Cortex of kidney (tissue), 1 donor: Measurements from ENCODE around the gene SHB.
"Not testable (repeated sequence)": the region's sequence is repeated elsewhere in the genome, so short reads cannot be mapped to it uniquely, and the experiment has no call there.

Source experiments
- DNase-seq: peaks from one replicate; lab custom pipeline; 2025; lab: John Stamatoyannopoulos, UW

SHB gene

DNA sequence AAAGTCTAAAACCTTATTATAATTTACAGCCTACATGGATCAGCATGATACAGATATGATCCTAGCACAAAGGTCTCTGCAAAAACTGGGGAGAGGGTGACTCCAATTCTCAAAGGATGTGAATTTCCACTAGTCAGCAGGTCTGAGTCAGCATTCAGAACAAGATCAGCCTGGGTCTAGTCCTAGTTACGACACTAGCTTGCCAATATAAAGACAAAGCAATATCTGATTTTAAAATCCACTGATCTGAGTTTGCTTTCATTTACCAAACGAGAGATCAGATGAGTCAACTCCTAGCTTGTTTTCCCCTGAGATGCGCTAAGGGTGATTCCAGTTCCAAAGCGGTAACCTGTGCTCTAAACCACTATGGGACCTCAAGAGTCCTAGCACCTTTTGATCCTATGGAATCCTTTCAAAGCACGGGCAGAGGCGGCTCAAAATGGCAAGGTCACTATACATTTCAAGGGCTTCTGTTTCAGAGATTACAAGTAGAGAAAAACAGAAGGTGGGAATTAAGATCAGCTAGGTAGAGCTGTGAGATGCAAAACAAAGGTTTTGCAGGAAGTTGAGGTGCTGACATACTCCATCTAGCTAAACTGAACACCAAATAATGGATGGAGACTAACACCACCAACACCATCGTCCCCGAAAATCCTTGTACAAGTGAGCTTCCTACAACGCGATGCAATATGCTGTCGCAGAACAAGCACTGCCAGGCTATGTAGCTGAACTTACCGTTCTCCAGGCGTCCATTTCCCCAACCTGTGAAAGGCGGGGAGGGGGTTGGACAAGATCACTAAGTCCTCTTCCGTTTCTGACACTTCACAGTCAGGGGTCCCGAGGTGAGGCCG is 166.0 kb downstream of the SHB start:
- no peak for DNase-seq

DNA sequence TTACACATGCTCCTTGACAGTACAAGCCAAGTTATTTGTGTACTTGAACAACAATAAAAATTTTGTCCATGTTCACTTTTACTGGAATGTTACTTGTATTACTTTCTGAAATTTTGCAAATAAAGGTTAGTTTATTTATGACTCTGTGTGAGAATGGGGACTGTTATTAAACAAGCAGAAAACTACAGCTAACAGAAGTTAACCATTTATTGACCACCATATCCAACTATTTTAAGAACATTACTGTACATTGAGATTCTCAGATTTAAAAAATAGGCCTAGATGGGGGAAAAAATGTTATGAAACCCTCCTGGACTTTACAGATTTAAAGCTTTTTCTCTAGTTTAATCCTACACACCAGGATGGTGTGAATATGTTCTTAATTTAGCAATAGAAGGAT is 166.9 kb downstream of the SHB start:
- no peak for DNase-seq

DNA sequence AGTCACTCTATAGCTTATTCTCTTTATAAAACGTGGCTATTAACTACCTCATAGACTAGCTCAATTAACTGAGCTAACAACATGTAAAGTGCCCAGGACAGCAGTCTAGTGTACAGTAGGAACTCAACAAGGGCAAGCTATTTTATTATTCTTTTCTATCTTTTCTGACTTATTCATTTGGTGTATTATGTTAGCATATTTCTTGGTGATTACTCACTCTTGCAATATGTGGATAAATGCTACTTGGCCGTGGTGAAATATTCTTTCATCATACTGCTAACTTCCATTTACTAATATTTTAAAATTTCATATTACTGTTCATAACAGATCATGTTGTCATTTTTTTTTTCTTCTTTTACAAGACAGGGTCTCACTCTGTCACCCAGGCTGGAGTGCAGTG is 170.0 kb downstream of the SHB start:
- DNase-seq, result no peak

DNA sequence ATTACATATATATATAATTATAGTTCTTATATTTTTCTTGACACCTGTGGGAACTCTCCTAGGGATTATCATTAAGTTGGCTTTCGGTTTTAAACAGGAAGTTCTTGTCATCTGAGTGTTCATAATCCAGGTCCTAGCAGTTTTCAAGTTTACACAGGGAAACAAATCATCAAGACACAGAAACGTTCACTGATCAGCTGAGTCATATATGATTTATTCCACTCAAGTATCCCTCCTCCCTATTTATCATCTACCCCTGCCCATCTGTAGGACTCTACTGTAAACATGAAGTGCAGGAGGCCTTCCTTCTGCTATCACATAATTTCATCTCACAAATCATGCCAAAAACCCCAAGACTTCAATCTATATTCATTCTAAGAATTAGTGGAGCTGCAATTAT is 171.4 kb downstream of the SHB start:
- DNase-seq, result no peak

DNA sequence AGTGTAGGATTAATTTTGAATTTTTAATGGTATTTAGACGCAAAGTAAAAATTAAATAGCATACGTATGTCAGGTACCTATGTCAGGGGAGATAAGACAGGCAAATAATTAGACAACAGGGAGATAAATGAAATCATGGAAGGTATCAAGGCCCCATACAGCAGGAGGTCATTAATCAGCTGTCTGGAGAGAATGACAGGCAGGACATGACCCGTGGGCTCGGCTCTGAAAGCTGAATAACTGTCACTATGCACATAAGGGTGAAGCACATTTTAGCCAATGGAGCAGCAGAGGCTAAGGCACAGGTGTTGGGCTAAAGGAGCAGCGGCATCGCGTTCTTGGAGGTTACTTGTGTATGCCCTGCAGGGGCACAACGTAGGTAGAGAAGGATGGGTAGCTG is 177.0 kb downstream of the SHB start:
- DNase-seq, result no peak

DNA sequence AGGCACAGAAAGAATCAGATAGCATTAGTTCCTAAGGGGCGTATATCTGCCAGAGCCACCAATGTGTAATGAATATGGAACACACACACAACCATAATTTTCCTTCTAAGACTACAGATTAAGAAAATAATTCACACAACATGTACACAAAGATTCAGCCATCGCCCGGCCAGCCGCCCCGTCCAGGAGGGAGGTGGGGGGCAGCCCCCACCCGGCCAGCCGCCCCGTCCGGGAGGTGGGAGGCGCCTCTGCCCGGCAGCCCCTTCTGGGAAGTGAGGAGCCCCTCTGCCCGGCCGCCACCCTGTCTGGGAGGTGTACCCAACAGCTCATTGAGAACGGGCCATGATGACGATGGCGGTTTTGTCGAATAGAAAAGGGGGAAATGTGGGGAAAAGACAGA is 178.0 kb downstream of the SHB start:
- not testable (repeated sequence) for DNase-seq

DNA sequence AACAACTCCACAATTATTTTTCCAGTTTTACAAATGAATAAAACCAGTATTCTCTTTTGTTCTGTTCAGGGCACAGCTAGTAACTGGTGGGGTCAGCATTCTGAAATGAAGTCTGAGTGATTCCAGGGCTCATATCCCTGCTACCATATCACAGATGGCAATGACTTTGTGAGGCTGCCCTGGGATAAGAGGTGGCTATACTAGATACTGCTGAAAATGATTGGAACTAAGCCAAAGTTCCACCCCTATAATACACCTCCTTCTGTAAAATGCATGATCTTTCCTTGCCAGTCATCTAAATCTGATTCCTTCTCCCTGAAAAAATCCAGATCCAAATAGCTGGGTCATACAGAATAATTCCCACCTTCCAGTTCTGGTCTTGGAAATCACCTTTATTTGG is 179.5 kb downstream of the SHB start:
- DNase-seq, result no peak

DNA sequence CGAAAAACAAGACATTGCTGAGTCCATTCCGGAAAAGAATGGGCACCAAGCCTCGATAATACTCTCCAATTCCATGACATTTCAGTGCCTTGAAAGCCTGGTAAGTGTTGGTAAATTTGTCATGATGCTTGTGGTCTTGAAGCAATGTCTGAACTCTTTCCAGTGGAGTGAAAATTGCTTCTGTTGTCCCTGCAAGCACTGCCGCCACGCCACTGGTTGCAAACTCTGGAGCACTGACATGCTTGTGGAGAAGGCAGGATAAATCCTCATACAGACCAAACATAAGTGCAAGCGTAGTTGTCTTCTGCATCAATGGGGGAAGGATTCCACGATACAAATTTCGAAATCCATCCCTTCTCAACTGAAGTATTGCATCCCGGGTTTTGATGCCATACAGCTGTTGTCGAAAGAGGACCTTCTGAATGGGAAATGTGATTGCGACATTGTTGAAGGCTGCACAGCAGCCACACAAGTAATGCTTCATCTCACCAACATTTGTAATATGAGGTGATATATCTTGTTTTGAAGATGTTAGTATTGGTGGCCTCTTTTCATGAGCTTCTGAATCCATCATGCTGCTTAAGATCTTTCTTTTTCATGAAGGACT is 180.9 kb downstream of the SHB start:
- DNase-seq, result not testable (repeated sequence)

DNA sequence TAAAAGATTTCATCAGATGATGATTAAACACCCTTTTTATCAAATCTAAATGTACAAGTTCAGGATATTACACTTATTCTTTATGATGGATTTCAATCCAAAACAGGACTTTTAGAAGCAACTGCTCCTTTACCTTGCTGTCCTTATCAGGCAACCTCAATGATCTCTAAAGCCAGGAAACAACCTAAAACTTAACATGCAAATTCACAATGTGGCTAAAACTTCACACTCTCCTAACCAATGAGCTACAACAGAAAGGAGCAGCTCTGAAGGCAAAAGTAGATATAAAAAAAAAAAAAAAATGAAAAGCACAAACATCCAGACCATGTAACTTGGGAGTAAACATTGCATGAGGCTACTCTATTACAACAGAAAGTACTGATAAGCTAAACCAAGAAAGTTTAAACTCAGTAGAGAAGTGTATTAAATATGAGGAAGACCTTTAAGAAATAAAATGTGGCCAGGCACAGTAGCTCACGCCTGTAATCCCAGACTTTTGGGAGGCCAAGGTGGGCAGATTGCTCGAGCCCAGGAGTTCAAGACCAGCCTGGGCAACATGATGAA is 188.0 kb downstream of the SHB start:
- no peak for DNase-seq

DNA sequence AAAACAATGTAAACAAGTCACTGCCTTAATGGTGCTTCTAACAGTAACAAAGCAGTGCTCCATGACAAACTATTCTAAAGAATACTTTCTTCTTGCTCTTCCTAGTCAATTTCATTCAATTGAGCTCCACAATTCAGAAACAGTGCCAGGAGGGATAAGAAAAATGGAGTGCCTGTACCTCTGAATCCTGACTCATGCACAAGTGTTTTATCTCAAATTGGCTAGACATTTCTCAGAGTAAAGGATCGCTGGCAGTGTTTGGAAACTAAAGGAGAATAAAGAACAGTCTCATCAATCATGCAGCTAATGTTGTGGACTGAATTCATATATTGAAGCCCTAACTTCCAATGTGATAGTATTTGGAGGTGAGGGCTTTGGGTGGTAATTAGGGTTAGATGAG is 192.7 kb downstream of the SHB start:
- DNase-seq, result no peak

DNA sequence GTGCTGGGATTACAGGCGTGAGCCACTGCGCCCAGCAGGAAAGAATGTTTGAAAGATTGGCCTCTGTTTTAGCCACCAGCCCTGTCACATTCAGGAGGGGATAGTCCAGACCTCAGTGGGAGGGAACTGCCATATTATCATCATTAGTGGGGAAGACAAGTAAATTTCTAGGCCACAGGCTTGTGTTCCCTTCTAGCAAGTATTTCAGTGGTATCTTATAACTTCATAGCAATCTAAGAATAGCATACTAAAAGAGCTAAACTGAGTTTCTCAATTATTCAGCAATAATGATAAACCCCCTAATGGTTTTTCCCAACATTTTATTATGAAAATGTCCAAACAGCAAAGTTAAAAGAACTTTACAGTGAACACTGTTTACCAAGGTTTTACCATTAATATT is 195.1 kb downstream of the SHB start:
- no peak for DNase-seq

DNA sequence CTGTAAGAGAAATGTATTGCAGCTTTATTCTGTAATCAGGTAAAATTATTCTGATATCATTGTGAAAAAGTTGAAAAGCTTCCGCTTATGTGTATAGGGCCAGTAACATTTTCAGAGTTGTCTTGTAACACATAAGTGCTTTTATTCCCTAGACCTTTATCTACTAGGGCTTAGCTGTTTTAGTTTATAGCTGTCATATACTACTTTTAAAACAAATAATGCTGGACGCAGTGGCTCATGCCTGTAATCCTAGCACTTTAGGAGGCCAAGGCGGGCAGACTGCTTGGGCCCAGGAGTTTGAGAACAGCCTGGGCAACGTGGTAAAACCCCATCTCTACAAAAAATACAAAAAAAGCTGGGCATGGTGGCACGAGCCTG is 198.2 kb downstream of the SHB start:
- DNase-seq, result no peak

DNA sequence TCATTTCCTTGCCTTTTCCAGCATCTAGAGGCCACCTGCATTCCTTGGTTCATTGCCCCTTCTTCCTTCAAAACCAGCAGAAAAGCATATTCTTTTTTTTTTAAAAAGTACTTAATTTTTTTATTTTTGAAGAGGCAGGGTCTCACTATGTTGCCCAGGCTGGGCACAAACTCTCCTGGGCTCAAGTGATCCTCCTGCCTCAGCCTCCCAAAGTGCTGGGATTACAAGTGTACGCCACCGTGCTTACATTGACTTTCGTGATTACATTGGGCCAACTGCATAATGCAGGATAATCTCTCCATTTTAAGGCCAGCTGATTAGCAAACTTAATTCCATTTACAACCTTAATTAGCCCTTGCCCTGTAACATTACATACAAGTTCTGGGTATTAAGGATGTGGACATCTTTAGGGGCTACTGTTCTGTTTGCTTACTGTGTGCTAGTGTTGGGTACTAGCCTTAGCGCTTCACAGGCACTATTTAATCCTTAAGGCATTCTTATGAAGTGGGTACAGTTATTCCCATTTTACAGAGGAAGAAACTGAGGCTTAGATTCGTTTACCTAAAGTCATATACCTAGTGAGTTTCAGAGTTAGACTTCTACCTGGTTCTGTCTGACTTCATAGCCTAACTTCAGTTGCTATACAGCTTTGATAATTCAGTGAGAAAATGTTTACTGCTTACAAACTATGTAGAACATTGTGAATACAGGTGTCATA is 198.8 kb downstream of the SHB start:
- DNase-seq, result no peak
